Activated CD4-positive, CD25-positive, alpha-beta regulatory T cell treated with anti-CD3 and anti-CD28 coated beads, Interleukin-2, amount 50 U/mL, for 72 hours (primary cell): ENCODE results near the gene MAN1A1.

Experiments used
- DNase-seq: peaks from one replicate; pipeline ENCODE4 v3.0.0; 2021

The MAN1A1 gene

GRCh38 chr6:119264854-119265397, 84.6 kb downstream of the MAN1A1 start:
- no peak for DNase-seq

GRCh38 chr6:119262612-119263011, 86.9 kb downstream of the MAN1A1 start:
- no peak for DNase-seq

- no peak for DNase-seq
Measured at GRCh38 chr6:119261944-119262284, 87.6 kb downstream of the MAN1A1 start.

GRCh38 chr6:119259027-119259426, 90.5 kb downstream of the MAN1A1 start:
- no peak for DNase-seq

- DNase-seq, result no peak
Measured at GRCh38 chr6:119257726-119258125, 91.8 kb downstream of the MAN1A1 start.

GRCh38 chr6:119256978-119257462, 92.5 kb downstream of the MAN1A1 start:
- DNase-seq, result no peak

GRCh38 chr6:119256392-119256791, 93.2 kb downstream of the MAN1A1 start:
- DNase-seq, result no peak

- no peak for DNase-seq
Measured at GRCh38 chr6:119255492-119255891, 94.1 kb downstream of the MAN1A1 start.

- no peak for DNase-seq
Measured at GRCh38 chr6:119250036-119250435, 99.5 kb downstream of the MAN1A1 start.

- DNase-seq, result no peak
Measured at GRCh38 chr6:119249319-119249718, 100.2 kb downstream of the MAN1A1 start.

- DNase-seq, result no peak
Measured at GRCh38 chr6:119247504-119247903, 102.1 kb downstream of the MAN1A1 start.

GRCh38 chr6:119243657-119244056, 105.9 kb downstream of the MAN1A1 start:
- DNase-seq, result no peak

- DNase-seq, result no peak
Measured at GRCh38 chr6:119243037-119243436, 106.5 kb downstream of the MAN1A1 start.

- DNase-seq, result no peak
Measured at GRCh38 chr6:119241540-119242309, 107.8 kb downstream of the MAN1A1 start.

GRCh38 chr6:119241111-119241465, 108.5 kb downstream of the MAN1A1 start:
- no peak for DNase-seq

GRCh38 chr6:119240257-119241110, 109.1 kb downstream of the MAN1A1 start:
- no peak for DNase-seq

- no peak for DNase-seq
Measured at GRCh38 chr6:119237177-119237715, 112.3 kb downstream of the MAN1A1 start.

GRCh38 chr6:119234941-119235340, 114.6 kb downstream of the MAN1A1 start:
- no peak for DNase-seq

GRCh38 chr6:119234457-119234856, 115.1 kb downstream of the MAN1A1 start:
- no peak for DNase-seq

GRCh38 chr6:119233312-119233984, 116.1 kb downstream of the MAN1A1 start:
- DNase-seq, result no peak

- DNase-seq, result no peak
Measured at GRCh38 chr6:119231394-119231793, 118.2 kb downstream of the MAN1A1 start.

- no peak for DNase-seq
Measured at GRCh38 chr6:119230160-119230559, 119.4 kb downstream of the MAN1A1 start.

GRCh38 chr6:119227377-119227776, 122.2 kb downstream of the MAN1A1 start:
- DNase-seq, result no peak
